IMR-90 (cell line): ENCODE results near the gene IL20RA. TPM values are rescaled to one million over a fixed set of nuclear protein-coding genes. Genes with fewer than 3 reads are reported as not detected.

Source experiments
- ATAC-seq: fragments of 200-7000 bp; cut with Tn5 transposase; 2 replicates; pipeline ENCODE4 v1.9.1; 2020; ENCODE audit warnings: low read depth, mild to moderate bottlenecking, moderate library complexity
- BruUV-seq: library from RNA; stranded (reverse); fragments of 400-500 nt; replicated peaks from 2 replicates; lab custom pipeline; 2021; lab: Mats Ljungman, UMichigan
- CTCF ChIA-PET: fragments of 300-600 bp; formaldehyde crosslinking; extraction: SDS; loops from one replicate; lab custom pipeline; 2021; ENCODE audit warnings: antibody characterized with exemption; lab: Yijun Ruan, JAX
- POLR2A ChIA-PET: fragments of 300-600 bp; sonication (Branson Sonifier 250); formaldehyde crosslinking; loops from one replicate; lab custom pipeline; 2022; ENCODE audit warnings: antibody characterized with exemption; ENCODE audit not compliant: unreplicated experiment; lab: Charles Lee
- DNase-seq: peaks from one replicate; pipeline ENCODE4 v3.0.0; 2013
- H2AFZ ChIP-seq: replicated peaks from 2 replicates; pipeline ENCODE3; 2013; ENCODE audit warnings: low read length, mild to moderate bottlenecking; ENCODE audit not compliant: poor library complexity
- H2AK5ac ChIP-seq: 2 replicates; pipeline ENCODE4 v1.6.1; 2013; ENCODE audit warnings: low read depth, low read length, inconsistent platforms
- H2AK9ac ChIP-seq: replicated peaks from 2 replicates; pipeline ENCODE3; 2013; ENCODE audit warnings: mild to moderate bottlenecking, low read depth, low read length, moderate library complexity; ENCODE audit not compliant: poor library complexity
- H2BK120ac ChIP-seq: 2 replicates; pipeline ENCODE4 v1.6.1; 2013; ENCODE audit warnings: low read depth, low read length, inconsistent platforms
- H2BK15ac ChIP-seq: 3 replicates; pipeline ENCODE4 v1.6.1; 2013; ENCODE audit warnings: low read depth, low read length, inconsistent platforms
- H2BK20ac ChIP-seq: 2 replicates; pipeline ENCODE4 v1.6.1; 2013; ENCODE audit warnings: low read depth, mild to moderate bottlenecking, inconsistent platforms, low read length, moderate library complexity
- H2BK5ac ChIP-seq: 2 replicates; pipeline ENCODE4 v1.6.1; 2013; ENCODE audit warnings: mild to moderate bottlenecking, low read depth, low read length, inconsistent platforms; ENCODE audit not compliant: poor library complexity, severe bottlenecking
- H3K14ac ChIP-seq: replicated peaks from 2 replicates; pipeline ENCODE4 v1.6.1; 2013; ENCODE audit warnings: low read depth, low read length, inconsistent platforms
- H3K18ac ChIP-seq: 2 replicates; pipeline ENCODE4 v1.6.1; 2013; ENCODE audit warnings: low read depth, low read length, control low read depth
- H3K23ac ChIP-seq: 2 replicates; pipeline ENCODE4 v1.6.1; 2013; ENCODE audit warnings: low read depth, low read length, inconsistent platforms
- H3K27ac ChIP-seq: 2 replicates; pipeline ENCODE4 v1.5.1; 2013; ENCODE audit warnings: mild to moderate bottlenecking, control low read depth, low read length; ENCODE audit not compliant: insufficient read depth
- H3K27me3 ChIP-seq: 2 replicates; pipeline ENCODE4 v1.6.1; 2013; ENCODE audit warnings: low read length; ENCODE audit not compliant: control insufficient read depth, insufficient read depth
- H3K36me3 ChIP-seq: 2 replicates; pipeline ENCODE4 v1.6.1; 2013; ENCODE audit warnings: low read length, mixed read lengths; ENCODE audit not compliant: control insufficient read depth, insufficient read depth
- H3K4ac ChIP-seq: 2 replicates; pipeline ENCODE4 v1.6.1; 2013; ENCODE audit warnings: low read depth, low read length, inconsistent platforms
- H3K4me1 ChIP-seq: 2 replicates; pipeline ENCODE4 v1.6.1; 2013; ENCODE audit warnings: low read length, mixed read lengths; ENCODE audit not compliant: control insufficient read depth, insufficient read depth
- H3K4me2 ChIP-seq: 2 replicates; pipeline ENCODE4 v1.6.1; 2013; ENCODE audit warnings: low read depth, mild to moderate bottlenecking, control low read depth, low read length, moderate library complexity
- H3K4me3 ChIP-seq: 2 replicates; pipeline ENCODE4 v1.5.1; 2013; ENCODE audit warnings: low read depth, mild to moderate bottlenecking, control low read depth, low read length, moderate library complexity; ENCODE audit not compliant: insufficient read depth
- H3K56ac ChIP-seq: 2 replicates; pipeline ENCODE4 v1.6.1; 2013; ENCODE audit warnings: low read length, inconsistent platforms; ENCODE audit not compliant: insufficient read depth; ENCODE audit errors: extremely low read depth
- H3K79me1 ChIP-seq, 2 experiments: 2 replicates each; pipeline ENCODE4 v1.6.1; 2013; ENCODE audit warnings: low read length in 2 of 2, inconsistent platforms in 1 of 2, low read depth in 1 of 2
- H3K9ac ChIP-seq: 2 replicates; pipeline ENCODE4 v1.6.1; 2013; ENCODE audit warnings: low read depth, low read length, control low read depth
- H3K9me1 ChIP-seq: 2 replicates; pipeline ENCODE4 v1.6.1; 2013; ENCODE audit warnings: low read length, inconsistent platforms; ENCODE audit not compliant: insufficient read depth
- H3K9me3 ChIP-seq: 2 replicates; pipeline ENCODE4 v1.6.1; 2013; ENCODE audit warnings: low read length; ENCODE audit not compliant: control insufficient read depth, insufficient read depth
- H4K20me1 ChIP-seq: 2 replicates; pipeline ENCODE4 v1.6.1; 2013; ENCODE audit warnings: low read length, inconsistent platforms; ENCODE audit not compliant: insufficient read depth
- H4K5ac ChIP-seq: 2 replicates; pipeline ENCODE4 v1.6.1; 2013; ENCODE audit warnings: mild to moderate bottlenecking, low read depth, low read length, control low read depth
- H4K8ac ChIP-seq, 2 experiments: 2 replicates each; pipeline ENCODE4 v1.6.1; 2013; ENCODE audit warnings: low read depth in 2 of 2, low read length in 2 of 2, control low read depth in 1 of 2, inconsistent platforms in 1 of 2
- H4K91ac ChIP-seq: 2 replicates; pipeline ENCODE4 v1.6.1; 2013; ENCODE audit warnings: low read depth, low read length, inconsistent platforms; ENCODE audit not compliant: insufficient read depth
- BHLHE40 ChIP-seq: fragments of 150-350 bp; IDR thresholded peaks from 2 replicates; pipeline ENCODE4 v1.6.1; 2016; ENCODE audit warnings: mild to moderate bottlenecking, low read depth, low read length
- CHD1 ChIP-seq: IDR thresholded peaks from 2 replicates; pipeline ENCODE4 v1.6.1; 2012; ENCODE audit warnings: low read depth, low read length, improper control_type of control experiment
- CTCF ChIP-seq: conservative IDR thresholded peaks from 2 replicates; pipeline ENCODE4 v1.5.1; 2012; ENCODE audit warnings: mild to moderate bottlenecking, low read depth, low read length, improper control_type of control experiment
- FOS ChIP-seq: fragments of 150-350 bp; IDR thresholded peaks from 2 replicates; pipeline ENCODE4 v1.6.1; 2016; ENCODE audit warnings: low read depth, low read length
- MAFK ChIP-seq: IDR thresholded peaks from 2 replicates; pipeline ENCODE4 v1.6.1; 2012; ENCODE audit warnings: low read depth, low read length, improper control_type of control experiment
- MAZ ChIP-seq: IDR thresholded peaks from 2 replicates; pipeline ENCODE4 v1.6.1; 2012; ENCODE audit warnings: low read depth, mild to moderate bottlenecking, low read length, improper control_type of control experiment, moderate library complexity, borderline replicate concordance
- NFE2L2 ChIP-seq: fragments of 150-350 bp; IDR thresholded peaks from 2 replicates; pipeline ENCODE4 v1.6.1; 2016; ENCODE audit warnings: low read depth, mild to moderate bottlenecking, low read length
- POLR2A ChIP-seq: IDR thresholded peaks from 2 replicates; pipeline ENCODE4 v1.6.1; 2012; ENCODE audit warnings: mild to moderate bottlenecking, low read depth, low read length
- RCOR1 ChIP-seq: IDR thresholded peaks from 2 replicates; pipeline ENCODE4 v1.6.1; 2012; ENCODE audit warnings: mild to moderate bottlenecking, low read length, improper control_type of control experiment; ENCODE audit not compliant: insufficient replicate concordance
- RFX5 ChIP-seq: IDR thresholded peaks from 2 replicates; pipeline ENCODE4 v1.8.0; 2012; ENCODE audit warnings: low read depth, mild to moderate bottlenecking, low read length, moderate library complexity
- USF2 ChIP-seq: fragments of 150-350 bp; IDR thresholded peaks from 2 replicates; pipeline ENCODE4 v1.6.1; 2017; ENCODE audit warnings: mild to moderate bottlenecking, antibody characterized with exemption, low read length, low read depth
- WGBS, 2 experiments: methylation state at CpG; one replicate each; pipeline versions ENCODE4 v1.1.5 to v1.1.7; 2013; ENCODE audit warnings: missing lambda C conversion rate in 2 of 2; ENCODE audit not compliant: insufficient read length in 1 of 2; ENCODE audit errors: extremely low coverage in 2 of 2; 5-methylcytosine and 5-hydroxymethylcytosine counted together
- dilution Hi-C: fragments of 300-500 bp; cut with HindIII; formaldehyde crosslinking; loops from one replicate; pipeline ENCODE4 v1.14.3; 2018; ENCODE audit warnings: low sequenced_read_pairs; ENCODE audit not compliant: unreplicated experiment
- in situ Hi-C: fragments of 300-500 bp; cut with MboI; formaldehyde crosslinking; loops from 3 replicates; pipeline ENCODE4 v1.14.3; 2019; ENCODE audit warnings: low sequenced_read_pairs, inconsistent platforms, mixed read lengths
- intact Hi-C: fragments of 100-400 bp; cut with micrococcal nuclease; formaldehyde crosslinking; loops from 2 replicates; pipeline ENCODE4 v1.10.0; 2022
- polyA plus RNA-seq, 3 experiments: library from polyadenylated mRNA; depleted of rRNA; stranded (reverse); fragments of >200 nt; gene quantifications; 2 replicates each; pipeline ENCODE4 v1.2.3, GENCODE V29; 2012; ENCODE audit warnings: low replicate concordance in 1 of 3
- total RNA-seq: library from RNA; depleted of rRNA; stranded (reverse); fragments of >200 nt; gene quantifications from 2 replicates; pipeline ENCODE4 v1.2.3, GENCODE V29; 2012

The IL20RA gene
- total and polyA plus RNA-seq, 2 of the 4 experiments (the other 2 are of a cell fraction), result 0.02 TPM; not detected in 1

GRCh38 chr6:137058037-137058436 lies 13.3 kb upstream of the IL20RA start:
- Histone ChIP-seq H3K9me1 (no peaks in the 10 kb centered on the region), H3K4me1 (no peaks in the 10 kb centered on the region), H4K5ac (no peak overlapping the region), H3K9ac (no peak overlapping the region), H2BK5ac (no peak overlapping the region), H2AK9ac (no peak overlapping the region), H3K4me2 (no peak overlapping the region), H3K23ac (no peak overlapping the region), H2BK120ac (no peak overlapping the region), H2AK5ac (no peak overlapping the region), H3K27ac (no peak overlapping the region), H4K91ac (no peak overlapping the region), H2BK15ac (no peak overlapping the region), H4K20me1 (no peaks in the 10 kb centered on the region), H3K4me3 (no peak overlapping the region), H2AFZ (no peak overlapping the region), H4K8ac (no peak overlapping the region), H3K56ac (no peak overlapping the region), H3K18ac (no peak overlapping the region), H3K9me3 (no peaks in the 10 kb centered on the region), H2BK20ac (no peak overlapping the region), H3K36me3 (no peaks in the 10 kb centered on the region), H3K4ac (no peak overlapping the region), H3K27me3 (no peaks in the 10 kb centered on the region), H3K14ac (no peak overlapping the region), H3K79me1 (no peaks in the 10 kb centered on the region)
- dilution Hi-C loops, result no loop called here
- intact Hi-C loops, result no loop called here
- ChIA-PET POLR2A (no interaction called here), CTCF (no interaction called here)
- ATAC-seq (no peak), DNase-seq (no peak)
- TF ChIP-seq POLR2A (no peak), CTCF (no peak), BHLHE40 (no peak), RFX5 (no peak), RCOR1 (no peak), FOS (no peak), CHD1 (no peak), USF2 (no peak), NFE2L2 (no peak), MAZ (no peak), MAFK (no peak)
- in situ Hi-C loops, result no loop called here
- no CpG with 5 or more reads among the region's 3 CpGs for WGBS, 2 experiments
- no TSS peak for BruUV-seq
